Endothelial cell of umbilical vein (primary cell): Measurements from ENCODE around the gene RHBDD3. TPM values are rescaled to one million over a fixed set of nuclear protein-coding genes. Genes with fewer than 3 reads are reported as not detected.
"Not testable (repeated sequence)": the region's sequence is repeated elsewhere in the genome, so short reads cannot be mapped to it uniquely, and the experiment has no call there.

Experiments
- BruUV-seq: library from RNA; stranded (reverse); fragments of 400-500 nt; replicated peaks from 2 replicates; lab custom pipeline; 2021; lab: Mats Ljungman, UMichigan
- CTCF ChIA-PET: fragments of 300-600, 350-600 bp; sonication (Branson Sonifier 250); formaldehyde crosslinking; loops from one replicate; lab custom pipeline; 2021; ENCODE audit warnings: antibody characterized with exemption, inconsistent platforms; lab: Charles Lee
- POLR2A ChIA-PET: fragments of 300-600, 350-600 bp; sonication (Branson Sonifier 250); formaldehyde crosslinking; loops from one replicate; lab custom pipeline; 2021; ENCODE audit warnings: antibody characterized with exemption, inconsistent platforms; lab: Charles Lee
- DNase-seq: peaks from one replicate; pipeline ENCODE4 v3.0.0-alpha.2; 2011; ENCODE audit warnings: low read depth, low spot score
- FAIRE-seq: peaks from 2 replicates; lab custom pipeline; 2011; peaks lifted over from hg19 to GRCh38; lab: Jason Lieb, UNC
- H2AFZ ChIP-seq: 2 replicates; pipeline ENCODE4 v1.6.0; 2012; ENCODE audit warnings: low read depth, low read length, control low read depth, inconsistent platforms
- H3K27ac ChIP-seq: 2 replicates; pipeline ENCODE4 v1.5.1; 2011; ENCODE audit warnings: low read depth, mild to moderate bottlenecking, control low read depth, low read length, moderate library complexity; ENCODE audit not compliant: insufficient read depth
- H3K27me3 ChIP-seq, 2 experiments: 2 replicates each; pipeline versions ENCODE4 v1.6.0 to v1.6.1; 2011; ENCODE audit warnings: low read length in 2 of 2, mixed read lengths in 1 of 2; ENCODE audit not compliant: control insufficient read depth in 2 of 2, insufficient read depth in 2 of 2
- H3K36me3 ChIP-seq, 2 experiments: 2 replicates in 1 of 2; 3 replicates in 1 of 2; pipeline ENCODE4 v1.5.1; 2011; ENCODE audit warnings: low read length in 2 of 2, mild to moderate bottlenecking in 1 of 2, moderate library complexity in 1 of 2; ENCODE audit not compliant: control insufficient read depth in 2 of 2, insufficient read depth in 2 of 2; ENCODE audit errors: extremely low read depth in 1 of 2
- H3K4me1 ChIP-seq: 3 replicates; pipeline ENCODE4 v1.5.1; 2011; ENCODE audit warnings: mild to moderate bottlenecking, low read length; ENCODE audit not compliant: control insufficient read depth, insufficient read depth; ENCODE audit errors: extremely low read depth
- H3K4me2 ChIP-seq: 2 replicates; pipeline ENCODE4 v1.6.1; 2011; ENCODE audit warnings: low read length, control low read depth, mixed read lengths; ENCODE audit not compliant: insufficient read depth
- H3K4me3 ChIP-seq, 3 experiments: fragments of 200-600 bp in 1 of 3; sonication (generic), shearing (Covaris generic) in 1 of 3; replicated peaks in 1 of 3; 2 replicates each; pipeline ENCODE4 v1.5.1; 2011 to 2016; ENCODE audit warnings: control low read depth in 3 of 3, low read length in 3 of 3, mild to moderate bottlenecking in 2 of 3, inconsistent platforms in 1 of 3, low read depth in 1 of 3, moderate library complexity in 1 of 3; ENCODE audit not compliant: insufficient read depth in 1 of 3
- H3K79me2 ChIP-seq: 2 replicates; pipeline ENCODE4 v1.6.0; 2012; ENCODE audit warnings: low read length, inconsistent platforms; ENCODE audit not compliant: control insufficient read depth, insufficient read depth
- H3K9ac ChIP-seq: replicated peaks from 2 replicates; pipeline ENCODE3; 2011; ENCODE audit warnings: low read length, control low read depth; ENCODE audit not compliant: insufficient read depth; ENCODE audit errors: extremely low read depth
- H3K9me1 ChIP-seq: replicated peaks from 3 replicates; pipeline ENCODE4 v1.6.0; 2011; ENCODE audit warnings: mild to moderate bottlenecking, low read length; ENCODE audit not compliant: control insufficient read depth, insufficient read depth; ENCODE audit errors: extremely low read depth
- H3K9me3 ChIP-seq: replicated peaks from 2 replicates; pipeline ENCODE4 v1.5.1; 2012; ENCODE audit warnings: low read length, inconsistent platforms; ENCODE audit not compliant: control insufficient read depth, insufficient read depth
- H4K20me1 ChIP-seq: replicated peaks from 2 replicates; pipeline ENCODE3; 2011; ENCODE audit warnings: mild to moderate bottlenecking, low read length; ENCODE audit not compliant: control insufficient read depth, insufficient read depth; ENCODE audit errors: extremely low read depth
- EZH2 ChIP-seq: IDR thresholded peaks from 2 replicates; pipeline ENCODE4 v1.6.1; 2012; ENCODE audit warnings: borderline replicate concordance, low read depth, mild to moderate bottlenecking, moderate library complexity, low read length, inconsistent platforms; ENCODE audit not compliant: severe bottlenecking
- FOS ChIP-seq: IDR thresholded peaks from 2 replicates; pipeline ENCODE4 v1.6.1; 2011; ENCODE audit warnings: mild to moderate bottlenecking, low read length, moderate library complexity, borderline replicate concordance; ENCODE audit not compliant: insufficient read depth
- GATA2 ChIP-seq: IDR thresholded peaks from 2 replicates; pipeline ENCODE4 v1.7.0; 2011; ENCODE audit warnings: low read depth, mild to moderate bottlenecking, moderate library complexity, mixed read lengths, low read length; ENCODE audit not compliant: insufficient read length, insufficient read depth
- JUN ChIP-seq: IDR thresholded peaks from 2 replicates; pipeline ENCODE4 v1.6.1; 2011; ENCODE audit warnings: borderline replicate concordance, low read depth; ENCODE audit not compliant: insufficient read length, insufficient read depth
- POLR2A ChIP-seq: IDR thresholded peaks from 2 replicates; pipeline ENCODE4 v1.6.1; 2012; ENCODE audit warnings: low read depth, mild to moderate bottlenecking, control low read depth, low read length
- POLR2AphosphoS5 ChIP-seq: IDR thresholded peaks from 2 replicates; pipeline ENCODE4 v1.6.1; 2012; ENCODE audit warnings: low read depth, mild to moderate bottlenecking, control low read depth, low read length, moderate library complexity; ENCODE audit not compliant: insufficient read depth
- dilution Hi-C: fragments of 300-500 bp; cut with MboI; formaldehyde crosslinking; loops from one replicate; pipeline ENCODE4 v1.15.0; 2019; ENCODE audit warnings: low sequenced_read_pairs; ENCODE audit not compliant: extremely low pct_ligation_motif_present
- intact Hi-C: fragments of 100-400 bp; cut with micrococcal nuclease; formaldehyde crosslinking; loops from one replicate; pipeline ENCODE4 v1.10.0; 2022
- polyA plus RNA-seq, 4 experiments: library from polyadenylated mRNA; depleted of rRNA in 3 of 4; stranded (reverse) in 3 of 4; unstranded in 1 of 4; fragments of >200 nt; gene quantifications; 2 replicates each; pipeline versions ENCODE4 v1.2.1 to v1.2.3, GENCODE V29; 2011 to 2012; ENCODE audit warnings: missing spikeins in 1 of 4
- total RNA-seq: library from RNA; stranded (reverse); gene quantifications from 2 replicates; pipeline ENCODE4 v1.2.3, GENCODE V29; 2021
- TF ChIP-seq, protein P1 (sequence below): IDR thresholded peaks from 2 replicates; pipeline ENCODE4 v1.6.1; 2011; ENCODE audit not compliant: insufficient read depth, insufficient read length
- TF ChIP-seq, protein P2 (sequence below), 2 donors: IDR thresholded peaks; 1 replicate in 1 of 2; 2 replicates in 1 of 2; pipeline ENCODE4 v1.5.1; 2011; ENCODE audit warnings: low read length in 2 of 2, mild to moderate bottlenecking in 2 of 2, moderate library complexity in 2 of 2, control low read depth in 1 of 2, inconsistent platforms in 1 of 2, low read depth in 1 of 2; ENCODE audit not compliant: insufficient read depth in 1 of 2; ENCODE audit errors: extremely low read depth in 1 of 2

RHBDD3 gene
- total and polyA plus RNA-seq, 2 donors (not counting 3 experiments of a cell fraction or from before 2014, with no cell fraction given): 31.3 to 37.2 TPM

DNA sequence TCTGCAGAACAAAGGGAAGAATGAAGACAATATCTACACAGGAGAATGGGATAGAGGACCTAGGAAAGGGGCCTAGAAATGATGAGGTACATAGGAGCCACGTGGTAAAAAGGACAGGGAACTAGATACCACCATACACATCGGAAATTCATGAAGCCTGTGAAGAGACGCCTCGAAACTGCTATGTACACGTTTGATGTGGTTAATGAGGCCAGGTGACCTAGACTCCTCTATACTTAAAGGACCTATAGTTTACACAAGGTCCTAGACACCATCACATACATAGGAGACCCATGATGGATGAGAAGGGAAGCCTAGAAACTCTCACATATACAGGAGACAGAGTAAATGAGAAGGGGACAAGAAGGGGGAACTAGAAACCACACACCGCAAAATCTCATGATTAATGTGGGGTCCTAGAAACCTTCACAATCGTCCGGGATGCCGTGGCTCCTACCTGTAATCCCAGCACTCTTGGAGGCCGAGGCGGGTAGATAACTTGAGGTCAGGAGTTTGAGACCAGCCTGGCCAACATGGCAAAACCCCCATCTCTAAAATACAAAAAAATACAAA is 23.8 kb downstream of the RHBDD3 start:
- no TSS peak for BruUV-seq
- H2AFZ ChIP-seq: no peak overlapping the region
- TF ChIP-seq POLR2A: no peak
- TF ChIP-seq, protein P1, sequence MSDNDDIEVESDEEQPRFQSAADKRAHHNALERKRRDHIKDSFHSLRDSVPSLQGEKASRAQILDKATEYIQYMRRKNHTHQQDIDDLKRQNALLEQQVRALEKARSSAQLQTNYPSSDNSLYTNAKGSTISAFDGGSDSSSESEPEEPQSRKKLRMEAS: no peak
- TF ChIP-seq, protein P2, sequence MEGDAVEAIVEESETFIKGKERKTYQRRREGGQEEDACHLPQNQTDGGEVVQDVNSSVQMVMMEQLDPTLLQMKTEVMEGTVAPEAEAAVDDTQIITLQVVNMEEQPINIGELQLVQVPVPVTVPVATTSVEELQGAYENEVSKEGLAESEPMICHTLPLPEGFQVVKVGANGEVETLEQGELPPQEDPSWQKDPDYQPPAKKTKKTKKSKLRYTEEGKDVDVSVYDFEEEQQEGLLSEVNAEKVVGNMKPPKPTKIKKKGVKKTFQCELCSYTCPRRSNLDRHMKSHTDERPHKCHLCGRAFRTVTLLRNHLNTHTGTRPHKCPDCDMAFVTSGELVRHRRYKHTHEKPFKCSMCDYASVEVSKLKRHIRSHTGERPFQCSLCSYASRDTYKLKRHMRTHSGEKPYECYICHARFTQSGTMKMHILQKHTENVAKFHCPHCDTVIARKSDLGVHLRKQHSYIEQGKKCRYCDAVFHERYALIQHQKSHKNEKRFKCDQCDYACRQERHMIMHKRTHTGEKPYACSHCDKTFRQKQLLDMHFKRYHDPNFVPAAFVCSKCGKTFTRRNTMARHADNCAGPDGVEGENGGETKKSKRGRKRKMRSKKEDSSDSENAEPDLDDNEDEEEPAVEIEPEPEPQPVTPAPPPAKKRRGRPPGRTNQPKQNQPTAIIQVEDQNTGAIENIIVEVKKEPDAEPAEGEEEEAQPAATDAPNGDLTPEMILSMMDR (IDR thresholded peaks at IDR 0.05; ENCODE audit: extremely low read depth in 1 of 2, insufficient read depth in 1 of 2, low read depth in 1 of 2, low read length in 2 of 2): no peak
- TF ChIP-seq EZH2: no peak
- TF ChIP-seq GATA2: no peak
- no peak for TF ChIP-seq JUN
- TF ChIP-seq FOS: no peak
- no peak for TF ChIP-seq POLR2AphosphoS5
- POLR2A ChIA-PET: no interaction called here
- H3K9me1 ChIP-seq: no peaks in the 10 kb centered on the region
- no peaks in the 10 kb centered on the region for H3K9me3 ChIP-seq
- no peaks in the 10 kb centered on the region for H3K4me1 ChIP-seq
- no peak overlapping the region for H3K9ac ChIP-seq
- intact Hi-C loops (loop anchor here (2.0 kb wide), 2 partner anchors 37 to 203 kb away; no protein-coding TSS in a partner anchor), dilution Hi-C loops (no loop called here)
- H3K27me3 ChIP-seq: peaks cover 3 to 4% of the 10 kb centered on the region in 2 experiments
- H4K20me1 ChIP-seq: no peaks in the 10 kb centered on the region
- H3K79me2 ChIP-seq: no peaks in the 10 kb centered on the region
- DNase-seq (no peak), FAIRE-seq (no peak)
- H3K36me3 ChIP-seq: no peaks in the 10 kb centered on the region
- CTCF ChIA-PET: interaction anchor here (5.8 kb wide), 1 partner anchor 89 kb away, joined by 65 read pairs; no protein-coding TSS in a partner anchor
- no peak overlapping the region for H3K27ac ChIP-seq
- H3K4me3 ChIP-seq: no peak overlapping the region
- H3K4me2 ChIP-seq: no peak overlapping the region

DNA sequence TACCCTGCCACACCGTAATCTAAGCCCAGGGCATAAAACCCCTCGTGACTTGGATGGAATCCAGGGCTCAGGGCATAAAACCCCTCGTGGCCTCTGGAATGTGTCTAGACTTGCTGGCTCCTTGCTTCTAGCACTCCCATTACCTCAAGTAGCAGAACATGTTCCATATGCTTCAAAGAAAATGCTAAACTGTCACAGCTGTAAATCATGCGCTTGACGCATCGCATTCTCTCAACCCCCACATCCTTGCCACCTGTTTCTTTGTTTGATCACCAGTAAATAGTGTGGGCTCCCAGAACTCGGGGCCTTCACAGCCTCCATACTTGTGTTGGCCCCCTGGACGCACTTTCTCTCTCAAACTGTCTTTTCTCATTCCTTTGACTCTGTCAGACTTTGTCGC is 27.3 kb downstream of the RHBDD3 start:
- H3K79me2 ChIP-seq, FAIRE-seq, H3K4me1 ChIP-seq, H3K4me2 ChIP-seq, H3K27ac ChIP-seq, H3K9ac ChIP-seq, H4K20me1 ChIP-seq, H3K9me3 ChIP-seq, intact Hi-C loops, H3K36me3 ChIP-seq, POLR2A ChIA-PET, H3K27me3 ChIP-seq, BruUV-seq, H2AFZ ChIP-seq, dilution Hi-C loops, H3K9me1 ChIP-seq, DNase-seq, H3K4me3 ChIP-seq: not testable (repeated sequence)
- CTCF ChIA-PET: interaction anchor here (0.9 to 1.0 kb wide), 3 partner anchors 43 to 640 kb away, joined by 3 to 4 read pairs (median 3); no protein-coding TSS in a partner anchor
